ENCODE results near the gene GPR146. TPM values are rescaled to one million over a fixed set of nuclear protein-coding genes. Genes with fewer than 3 reads are reported as not detected.
A peak's percentile ranks its signal among the peaks of the same experiment; 100 is the strongest.

GPR146 gene
- total and polyA plus RNA-seq, 2 of the 13 experiments (the other 11 are each of a cell fraction or from before 2014, with no cell fraction given) = 2.0 to 15.9 TPM

DNA sequence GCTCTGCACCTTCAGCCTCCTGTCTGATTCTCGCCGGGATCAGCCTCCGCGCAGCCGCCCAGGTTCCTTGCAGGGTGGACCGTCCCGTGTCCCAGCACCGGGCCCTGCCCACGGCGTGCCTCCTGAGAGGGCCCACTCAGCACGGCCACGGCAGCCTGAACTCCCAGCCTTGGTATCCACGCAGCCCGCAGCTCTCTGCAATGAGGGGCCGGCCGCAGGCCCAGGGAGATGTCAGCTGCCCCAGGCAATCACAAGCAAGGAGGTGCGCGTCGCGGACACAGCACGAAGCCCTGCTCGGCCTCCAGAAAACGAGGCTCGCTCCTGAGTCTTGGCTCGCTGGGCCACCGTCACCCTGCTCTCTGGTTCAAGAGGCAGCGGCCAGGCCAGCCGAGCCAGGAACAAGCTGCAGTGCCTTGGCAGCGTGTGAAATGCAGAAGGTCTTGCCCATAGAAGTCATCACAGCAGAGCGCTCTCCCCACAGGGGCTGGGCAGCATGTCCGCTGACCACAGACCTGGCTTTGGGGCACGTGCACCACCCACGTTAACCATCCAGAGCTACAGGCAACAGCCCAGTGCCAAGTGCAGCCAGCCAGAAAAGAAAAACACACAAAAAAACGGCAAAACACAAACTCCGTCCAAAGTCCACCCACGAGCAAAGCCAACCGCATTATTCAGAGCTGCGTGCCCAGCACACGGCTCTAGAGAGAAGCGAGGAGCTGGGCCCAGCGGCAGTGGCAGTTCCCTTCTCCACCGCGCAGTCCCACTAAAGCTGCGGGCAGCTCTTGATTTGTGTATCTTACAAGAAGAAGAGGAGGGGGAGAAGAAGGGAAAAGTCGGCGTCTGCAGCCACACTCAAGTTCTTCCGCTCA, 57.5 kb downstream of the GPR146 start (continued):
- no peak for TF ChIP-seq NR2F2 (IDR thresholded peaks at IDR 0.05; ENCODE audit: borderline replicate concordance, low read depth)
- TF ChIP-seq ZNF792 (CRISPR knock-in tag; IDR thresholded peaks at IDR 0.05) = 0 out of 2 replicates have a peak, but pooled peaks have one; percentile 41
- TF ChIP-seq ZNF768 (CRISPR knock-in tag; IDR thresholded peaks at IDR 0.05) = no peak
- TF ChIP-seq ZBTB1 (CRISPR knock-in tag; IDR thresholded peaks at IDR 0.05; ENCODE audit: borderline replicate concordance) = no peak
- TF ChIP-seq, protein P1, sequence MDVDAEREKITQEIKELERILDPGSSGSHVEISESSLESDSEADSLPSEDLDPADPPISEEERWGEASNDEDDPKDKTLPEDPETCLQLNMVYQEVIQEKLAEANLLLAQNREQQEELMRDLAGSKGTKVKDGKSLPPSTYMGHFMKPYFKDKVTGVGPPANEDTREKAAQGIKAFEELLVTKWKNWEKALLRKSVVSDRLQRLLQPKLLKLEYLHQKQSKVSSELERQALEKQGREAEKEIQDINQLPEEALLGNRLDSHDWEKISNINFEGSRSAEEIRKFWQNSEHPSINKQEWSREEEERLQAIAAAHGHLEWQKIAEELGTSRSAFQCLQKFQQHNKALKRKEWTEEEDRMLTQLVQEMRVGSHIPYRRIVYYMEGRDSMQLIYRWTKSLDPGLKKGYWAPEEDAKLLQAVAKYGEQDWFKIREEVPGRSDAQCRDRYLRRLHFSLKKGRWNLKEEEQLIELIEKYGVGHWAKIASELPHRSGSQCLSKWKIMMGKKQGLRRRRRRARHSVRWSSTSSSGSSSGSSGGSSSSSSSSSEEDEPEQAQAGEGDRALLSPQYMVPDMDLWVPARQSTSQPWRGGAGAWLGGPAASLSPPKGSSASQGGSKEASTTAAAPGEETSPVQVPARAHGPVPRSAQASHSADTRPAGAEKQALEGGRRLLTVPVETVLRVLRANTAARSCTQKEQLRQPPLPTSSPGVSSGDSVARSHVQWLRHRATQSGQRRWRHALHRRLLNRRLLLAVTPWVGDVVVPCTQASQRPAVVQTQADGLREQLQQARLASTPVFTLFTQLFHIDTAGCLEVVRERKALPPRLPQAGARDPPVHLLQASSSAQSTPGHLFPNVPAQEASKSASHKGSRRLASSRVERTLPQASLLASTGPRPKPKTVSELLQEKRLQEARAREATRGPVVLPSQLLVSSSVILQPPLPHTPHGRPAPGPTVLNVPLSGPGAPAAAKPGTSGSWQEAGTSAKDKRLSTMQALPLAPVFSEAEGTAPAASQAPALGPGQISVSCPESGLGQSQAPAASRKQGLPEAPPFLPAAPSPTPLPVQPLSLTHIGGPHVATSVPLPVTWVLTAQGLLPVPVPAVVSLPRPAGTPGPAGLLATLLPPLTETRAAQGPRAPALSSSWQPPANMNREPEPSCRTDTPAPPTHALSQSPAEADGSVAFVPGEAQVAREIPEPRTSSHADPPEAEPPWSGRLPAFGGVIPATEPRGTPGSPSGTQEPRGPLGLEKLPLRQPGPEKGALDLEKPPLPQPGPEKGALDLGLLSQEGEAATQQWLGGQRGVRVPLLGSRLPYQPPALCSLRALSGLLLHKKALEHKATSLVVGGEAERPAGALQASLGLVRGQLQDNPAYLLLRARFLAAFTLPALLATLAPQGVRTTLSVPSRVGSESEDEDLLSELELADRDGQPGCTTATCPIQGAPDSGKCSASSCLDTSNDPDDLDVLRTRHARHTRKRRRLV (CRISPR knock-in tag; IDR thresholded peaks at IDR 0.05) = 0 out of 2 replicates have a peak, but pooled peaks have one; percentile 57
- 0 out of 2 replicates have a peak, but pooled peaks have one; percentile 40 for TF ChIP-seq KDM4B (CRISPR knock-in tag; IDR thresholded peaks at IDR 0.05)
- TF ChIP-seq MTA1 (CRISPR knock-in tag; IDR thresholded peaks at IDR 0.05; ENCODE audit: borderline replicate concordance) = peak; percentile 22; the same call in 1 of the 2 replicates
- TF ChIP-seq SRSF1 (optimal IDR thresholded peaks at IDR 0.05; ENCODE audit: low read depth, low read length) = no peak
- TF ChIP-seq ATF1 (CRISPR knock-in tag; IDR thresholded peaks at IDR 0.05) = no peak
- TF ChIP-seq SOX13 (IDR thresholded peaks at IDR 0.05) = no peak
- peak in 1 of 2 experiments; percentile 47; a peak in 1 of 4 replicates for TF ChIP-seq SOX13 (CRISPR knock-in tag; conservative IDR thresholded peaks at IDR 0.05 in 1 of 2, IDR thresholded peaks at IDR 0.05 in 1 of 2)
- peak; percentile 69 for TF ChIP-seq ZFP90 (CRISPR knock-in tag; IDR thresholded peaks at IDR 0.05; ENCODE audit: borderline replicate concordance)
- TF ChIP-seq, protein P2, sequence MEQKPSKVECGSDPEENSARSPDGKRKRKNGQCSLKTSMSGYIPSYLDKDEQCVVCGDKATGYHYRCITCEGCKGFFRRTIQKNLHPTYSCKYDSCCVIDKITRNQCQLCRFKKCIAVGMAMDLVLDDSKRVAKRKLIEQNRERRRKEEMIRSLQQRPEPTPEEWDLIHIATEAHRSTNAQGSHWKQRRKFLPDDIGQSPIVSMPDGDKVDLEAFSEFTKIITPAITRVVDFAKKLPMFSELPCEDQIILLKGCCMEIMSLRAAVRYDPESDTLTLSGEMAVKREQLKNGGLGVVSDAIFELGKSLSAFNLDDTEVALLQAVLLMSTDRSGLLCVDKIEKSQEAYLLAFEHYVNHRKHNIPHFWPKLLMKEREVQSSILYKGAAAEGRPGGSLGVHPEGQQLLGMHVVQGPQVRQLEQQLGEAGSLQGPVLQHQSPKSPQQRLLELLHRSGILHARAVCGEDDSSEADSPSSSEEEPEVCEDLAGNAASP (CRISPR knock-in tag; IDR thresholded peaks at IDR 0.05; ENCODE audit: borderline replicate concordance) = no peak
- TF ChIP-seq YY1 (IDR thresholded peaks at IDR 0.05; ENCODE audit: insufficient read depth, insufficient replicate concordance, low read depth, low read length) = no peak
- TF ChIP-seq ZNF724P (CRISPR knock-in tag; IDR thresholded peaks at IDR 0.05; ENCODE audit: borderline replicate concordance) = peak; percentile 39; the same call in 1 of the 2 replicates
- TF ChIP-seq ZNF160 (CRISPR knock-in tag; IDR thresholded peaks at IDR 0.05) = peak; percentile 87; the same call in 1 of the 2 replicates
- TF ChIP-seq ZNF224 (CRISPR knock-in tag; IDR thresholded peaks at IDR 0.05) = 0 out of 2 replicates have a peak, but pooled peaks have one; percentile 30
- peak; percentile 55 for TF ChIP-seq PHF21A (CRISPR knock-in tag; IDR thresholded peaks at IDR 0.05)
- peak; percentile 63 for TF ChIP-seq ZNF781 (CRISPR knock-in tag; IDR thresholded peaks at IDR 0.05; ENCODE audit: borderline replicate concordance, not compliant biosample characterization)
- TF ChIP-seq NFRKB (IDR thresholded peaks at IDR 0.05) = no peak
- peak; percentile 49; the same call in 1 of the 2 replicates for TF ChIP-seq FOXA3 (CRISPR knock-in tag; IDR thresholded peaks at IDR 0.05)
- no peak for TF ChIP-seq ZNF549 (CRISPR knock-in tag; IDR thresholded peaks at IDR 0.05)
- 0 out of 2 replicates have a peak, but pooled peaks have one; percentile 71 for TF ChIP-seq ZNF253 (CRISPR knock-in tag; IDR thresholded peaks at IDR 0.05; ENCODE audit: borderline replicate concordance)

All from HepG2 (cell line).